Activated CD8-positive, alpha-beta memory T cell treated with anti-CD3 and anti-CD28 coated beads, Interleukin-2, amount 10 ng/mL, durations not matched to agents 7 days and 5 days (primary cell): ENCODE measurements around the gene MRPS34. TPM values are rescaled to one million over a fixed set of nuclear protein-coding genes. Genes with fewer than 3 reads are reported as not detected.
A peak's percentile ranks its signal among the peaks of the same experiment; 100 is the strongest.

ENCODE experiments used
- ATAC-seq: fragments of 150-1000 bp; cut with Tn5 transposase; one replicate; pipeline ENCODE4 v1.10.0; 2021; ENCODE audit warnings: moderate library complexity
- CTCF ChIA-PET: fragments of 350-600 bp; sonication (Branson Sonifier 250); formaldehyde crosslinking; loops from one replicate; lab custom pipeline; 2021; ENCODE audit warnings: antibody characterized with exemption; lab: Charles Lee
- DNase-seq: peaks from one replicate; pipeline ENCODE4 v3.0.0-alpha.2; 2020
- H3K27ac Mint-ChIP-seq: one replicate; pipeline ENCODE4 v1.8.0; 2021; ENCODE audit warnings: mild to moderate bottlenecking, mixed read lengths
- H3K27me3 Mint-ChIP-seq: one replicate; pipeline ENCODE4 v1.8.0; 2021; ENCODE audit warnings: mixed read lengths
- H3K36me3 Mint-ChIP-seq: one replicate; pipeline ENCODE4 v1.8.0; 2021; ENCODE audit warnings: mild to moderate bottlenecking, mixed read lengths
- H3K4me1 Mint-ChIP-seq: one replicate; pipeline ENCODE4 v1.8.0; 2021; ENCODE audit warnings: mixed read lengths
- H3K4me3 Mint-ChIP-seq: one replicate; pipeline ENCODE4 v1.8.0; 2021; ENCODE audit warnings: mild to moderate bottlenecking, moderate library complexity, mixed read lengths
- H3K9me3 Mint-ChIP-seq: one replicate; pipeline ENCODE4 v1.8.0; 2022; ENCODE audit warnings: low read depth, mixed read lengths
- total RNA-seq, 2 experiments: library from RNA; stranded (reverse); gene quantifications; one replicate each; pipeline ENCODE4 v1.2.3, GENCODE V29; 2021

The MRPS34 gene
- total RNA-seq, 2 experiments from 2014 or later: 134 to 154 TPM

- ATAC-seq: no peak
- Mint-ChIP-seq H3K27ac (no peak overlapping the region), H3K27me3 (no peaks in the 10 kb centered on the region), H3K4me3 (no peak overlapping the region), H3K9me3 (no peaks in the 10 kb centered on the region), H3K4me1 (peaks cover 4% of the 10 kb centered on the region), H3K36me3 (peaks cover 2% of the 10 kb centered on the region)
- DNase-seq: no peak
- CTCF ChIA-PET: no interaction called here
Measured at GRCh38 chr16:1766701-1767100, 6.2 kb downstream of the MRPS34 start.

GRCh38 chr16:1766231-1766630, 6.7 kb downstream of the MRPS34 start:
- H3K27ac Mint-ChIP-seq: no peak overlapping the region
- H3K27me3 Mint-ChIP-seq: no peaks in the 10 kb centered on the region
- peaks cover 4% of the 10 kb centered on the region for H3K36me3 Mint-ChIP-seq
- H3K4me3 Mint-ChIP-seq: no peak overlapping the region
- no peak for DNase-seq
- no peaks in the 10 kb centered on the region for H3K9me3 Mint-ChIP-seq
- no peak for ATAC-seq
- CTCF ChIA-PET: no interaction called here
- peaks cover 4% of the 10 kb centered on the region for H3K4me1 Mint-ChIP-seq

- CTCF ChIA-PET: interaction anchor here (0.9 kb wide), 1 partner anchor 42 kb away, joined by 3 read pairs; no protein-coding TSS in a partner anchor
Measured at GRCh38 chr16:1765826-1766225, 7.1 kb downstream of the MRPS34 start.

GRCh38 chr16:1764971-1765370, 8.0 kb downstream of the MRPS34 start:
- Mint-ChIP-seq H3K4me1 (peaks cover under 1% of the 10 kb centered on the region), H3K27me3 (no peaks in the 10 kb centered on the region), H3K36me3 (peaks cover 6% of the 10 kb centered on the region), H3K27ac (no peak overlapping the region), H3K9me3 (no peaks in the 10 kb centered on the region), H3K4me3 (no peak overlapping the region)
- CTCF ChIA-PET: interaction anchor here (0.6 to 1.6 kb wide), 4 partner anchors 9 to 365 kb away, joined by 3 read pairs; no protein-coding TSS in a partner anchor
- ATAC-seq: no peak
- DNase-seq: no peak

More at GRCh38 chr16:1765826-1766225, 7.1 kb downstream of the MRPS34 start:
- Mint-ChIP-seq H3K4me3 (no peak overlapping the region), H3K36me3 (peaks cover 6% of the 10 kb centered on the region), H3K9me3 (no peaks in the 10 kb centered on the region), H3K27ac (no peak overlapping the region), H3K27me3 (no peaks in the 10 kb centered on the region), H3K4me1 (peaks cover 4% of the 10 kb centered on the region)
- no peak for ATAC-seq
- DNase-seq: no peak

- no peak overlapping the region for H3K27ac Mint-ChIP-seq
- DNase-seq: no peak
- ATAC-seq: no peak
- H3K9me3 Mint-ChIP-seq: no peaks in the 10 kb centered on the region
- no peak overlapping the region for H3K4me3 Mint-ChIP-seq
- H3K4me1 Mint-ChIP-seq: no peaks in the 10 kb centered on the region
- CTCF ChIA-PET: interaction anchor here (0.6 to 1.6 kb wide), 2 partner anchors 10 kb away, joined by 3 read pairs; no protein-coding TSS in a partner anchor
- no peaks in the 10 kb centered on the region for H3K27me3 Mint-ChIP-seq
- peaks cover 6% of the 10 kb centered on the region for H3K36me3 Mint-ChIP-seq
Measured at GRCh38 chr16:1763521-1764511, 9.1 kb downstream of the MRPS34 start.

GRCh38 chr16:1762879-1763520, 9.9 kb downstream of the MRPS34 start:
- no peak overlapping the region for H3K27ac Mint-ChIP-seq
- CTCF ChIA-PET: no interaction called here
- no peaks in the 10 kb centered on the region for H3K27me3 Mint-ChIP-seq
- no peaks in the 10 kb centered on the region for H3K9me3 Mint-ChIP-seq
- H3K4me3 Mint-ChIP-seq: no peak overlapping the region
- peaks cover 4% of the 10 kb centered on the region for H3K36me3 Mint-ChIP-seq
- ATAC-seq (no peak), DNase-seq (no peak)
- H3K4me1 Mint-ChIP-seq: peaks cover 2% of the 10 kb centered on the region

- Mint-ChIP-seq H3K27me3 (no peaks in the 10 kb centered on the region), H3K9me3 (no peaks in the 10 kb centered on the region), H3K36me3 (peaks cover 4% of the 10 kb centered on the region), H3K27ac (no peak overlapping the region), H3K4me1 (peaks cover 7% of the 10 kb centered on the region), H3K4me3 (no peak overlapping the region)
- DNase-seq: no peak
- no peak for ATAC-seq
- CTCF ChIA-PET: no interaction called here
Measured at GRCh38 chr16:1762196-1762878, 10.6 kb downstream of the MRPS34 start.

- no peak overlapping the region for H3K27ac Mint-ChIP-seq
- H3K36me3 Mint-ChIP-seq: peaks cover 4% of the 10 kb centered on the region
- H3K4me3 Mint-ChIP-seq: no peak overlapping the region
- H3K27me3 Mint-ChIP-seq: no peaks in the 10 kb centered on the region
- DNase-seq (no peak), ATAC-seq (no peak)
- no peaks in the 10 kb centered on the region for H3K9me3 Mint-ChIP-seq
- CTCF ChIA-PET: no interaction called here
- peaks cover 13% of the 10 kb centered on the region for H3K4me1 Mint-ChIP-seq
Measured at GRCh38 chr16:1761751-1762150, 11.2 kb downstream of the MRPS34 start.

GRCh38 chr16:1760911-1761310, 12.0 kb downstream of the MRPS34 start:
- no peak overlapping the region for H3K27ac Mint-ChIP-seq
- no peak overlapping the region for H3K4me3 Mint-ChIP-seq
- peaks cover 4% of the 10 kb centered on the region for H3K36me3 Mint-ChIP-seq
- H3K9me3 Mint-ChIP-seq: no peaks in the 10 kb centered on the region
- ATAC-seq (no peak), DNase-seq (no peak)
- peaks cover 16% of the 10 kb centered on the region for H3K4me1 Mint-ChIP-seq
- no peaks in the 10 kb centered on the region for H3K27me3 Mint-ChIP-seq
- CTCF ChIA-PET: no interaction called here

GRCh38 chr16:1759511-1759910, 13.4 kb downstream of the MRPS34 start:
- Mint-ChIP-seq H3K9me3 (no peaks in the 10 kb centered on the region), H3K4me1 (peaks cover 17% of the 10 kb centered on the region), H3K36me3 (peaks cover 4% of the 10 kb centered on the region), H3K27me3 (no peaks in the 10 kb centered on the region), H3K27ac (no peak overlapping the region), H3K4me3 (no peak overlapping the region)
- CTCF ChIA-PET: no interaction called here
- no peak for DNase-seq
- no peak for ATAC-seq

- Mint-ChIP-seq H3K4me1 (peaks cover 17% of the 10 kb centered on the region), H3K4me3 (no peak overlapping the region), H3K36me3 (peaks cover 4% of the 10 kb centered on the region), H3K27ac (no peak overlapping the region), H3K9me3 (no peaks in the 10 kb centered on the region), H3K27me3 (no peaks in the 10 kb centered on the region)
- ATAC-seq (no peak), DNase-seq (no peak)
- CTCF ChIA-PET: no interaction called here
Measured at GRCh38 chr16:1758923-1759322, 14.0 kb downstream of the MRPS34 start.

- Mint-ChIP-seq H3K9me3 (no peaks in the 10 kb centered on the region), H3K4me3 (no peak overlapping the region), H3K27me3 (no peaks in the 10 kb centered on the region), H3K36me3 (peaks cover 5% of the 10 kb centered on the region), H3K27ac (peak overlapping the region; percentile 61), H3K4me1 (peaks cover 17% of the 10 kb centered on the region)
- no peak for ATAC-seq
- CTCF ChIA-PET: interaction anchor here (1.0 to 1.4 kb wide), 2 partner anchors 50 to 52 kb away, joined by 3 read pairs; partner anchors contain the start of gene MAPK8IP3
- DNase-seq: no peak
Measured at GRCh38 chr16:1757714-1758461, 15.0 kb downstream of the MRPS34 start.
